Ishikawa (cell line): ENCODE results near the gene PKDREJ.

Source experiments
- CEBPB ChIP-seq: IDR thresholded peaks from 2 replicates; pipeline ENCODE4 v1.6.1; 2012
- CREB1 ChIP-seq: IDR thresholded peaks from 2 replicates; pipeline ENCODE4 v1.6.1; 2012; ENCODE audit warnings: low read depth
- EP300 ChIP-seq: IDR thresholded peaks from 2 replicates; pipeline ENCODE4 v1.6.1; 2012; ENCODE audit warnings: borderline replicate concordance
- RAD21 ChIP-seq: IDR thresholded peaks from 2 replicates; pipeline ENCODE4 v1.6.1; 2012; ENCODE audit warnings: low read depth
- REST ChIP-seq: IDR thresholded peaks from 2 replicates; pipeline ENCODE4 v1.6.1; 2012; ENCODE audit warnings: low read depth, mild to moderate bottlenecking
- TCF12 ChIP-seq: IDR thresholded peaks from 2 replicates; pipeline ENCODE4 v1.6.1; 2012; ENCODE audit warnings: low read depth
- TEAD4 ChIP-seq: IDR thresholded peaks from 2 replicates; pipeline ENCODE4 v1.6.1; 2012
- YY1 ChIP-seq: IDR thresholded peaks from 2 replicates; pipeline ENCODE4 v1.6.1; 2012; ENCODE audit warnings: low read depth
- ZBTB7A ChIP-seq: IDR thresholded peaks from 2 replicates; pipeline ENCODE4 v1.6.1; 2012; ENCODE audit warnings: low read depth

GRCh38 chr22:46312056-46312455 is 48.9 kb upstream of the PKDREJ start:
- TF ChIP-seq EP300 (no peak), RAD21 (no peak), CEBPB (no peak), REST (no peak), CREB1 (no peak), ZBTB7A (no peak), YY1 (no peak), TCF12 (no peak), TEAD4 (no peak)
